HepG2 (cell line): ENCODE measurements around the gene TST. TPM values are rescaled to one million over a fixed set of nuclear protein-coding genes. Genes with fewer than 3 reads are reported as not detected.
A peak's percentile ranks its signal among the peaks of the same experiment; 100 is the strongest.

Experiments used
- BCL6 ChIP-seq: IDR thresholded peaks from 2 replicates; pipeline ENCODE4 v1.6.1; 2016; ENCODE audit warnings: missing genetic modification reagents, missing compliant biosample characterization
- BORCS8-MEF2B ChIP-seq: sonication (generic); formaldehyde crosslinking; IDR thresholded peaks from 2 replicates; pipeline ENCODE4 v1.8.0; 2022; ENCODE audit warnings: mild to moderate bottlenecking, missing genetic modification reagents
- BRCA1 ChIP-seq: sonication (generic); formaldehyde crosslinking; IDR thresholded peaks from 2 replicates; pipeline ENCODE4 v1.4.0; 2020; ENCODE audit warnings: missing genetic modification reagents
- CBX1 ChIP-seq: IDR thresholded peaks from one replicate; pipeline ENCODE4 v1.6.1; 2016; ENCODE audit warnings: antibody characterized with exemption, low read depth
- EHMT2 ChIP-seq: fragments of 200-600 bp; sonication (generic); IDR thresholded peaks from 2 replicates; pipeline ENCODE4 v1.7.0; 2017; ENCODE audit warnings: antibody characterized with exemption, low read depth, low read length, borderline replicate concordance
- ELF1 ChIP-seq: sonication (generic); formaldehyde crosslinking; IDR thresholded peaks from 2 replicates; pipeline ENCODE4 v1.4.0; 2020; ENCODE audit warnings: missing genetic modification reagents
- ELF3 ChIP-seq: IDR thresholded peaks from 2 replicates; pipeline ENCODE4 v1.6.1; 2016; ENCODE audit warnings: missing genetic modification reagents, missing compliant biosample characterization
- ELF4 ChIP-seq: sonication (generic); formaldehyde crosslinking; IDR thresholded peaks from 2 replicates; pipeline ENCODE4 v1.5.0; 2020; ENCODE audit warnings: missing genetic modification reagents, mild to moderate bottlenecking, moderate library complexity, borderline replicate concordance
- FIP1L1 ChIP-seq: fragments of 200-400 bp; formaldehyde crosslinking; IDR thresholded peaks from 2 replicates; pipeline ENCODE4 v1.6.1; 2018; ENCODE audit warnings: low read depth, mild to moderate bottlenecking, low read length, moderate library complexity, borderline replicate concordance; ENCODE audit not compliant: insufficient read depth
- HOXA5 ChIP-seq: sonication (generic); formaldehyde crosslinking; IDR thresholded peaks from 2 replicates; pipeline ENCODE4 v1.4.0; 2020; ENCODE audit warnings: missing genetic modification reagents
- KAT2B ChIP-seq: fragments of 150-350 bp; IDR thresholded peaks from 2 replicates; pipeline ENCODE4 v1.6.1; 2014; ENCODE audit warnings: low read depth, low read length, borderline replicate concordance
- KAT8 ChIP-seq: IDR thresholded peaks from 2 replicates; pipeline ENCODE4 v1.6.1; 2016; ENCODE audit warnings: missing genetic modification reagents, missing compliant biosample characterization
- LBX2 ChIP-seq: sonication (generic); formaldehyde crosslinking; IDR thresholded peaks from 2 replicates; pipeline ENCODE4 v1.5.0; 2020; ENCODE audit warnings: missing genetic modification reagents, mild to moderate bottlenecking, borderline replicate concordance
- NRL ChIP-seq: sonication (generic); formaldehyde crosslinking; IDR thresholded peaks from 2 replicates; pipeline ENCODE4 v1.5.0; 2020; ENCODE audit warnings: missing genetic modification reagents, mild to moderate bottlenecking, moderate library complexity, borderline replicate concordance
- PRDM10 ChIP-seq: sonication (generic); formaldehyde crosslinking; IDR thresholded peaks from 2 replicates; pipeline ENCODE4 v1.4.0; 2020; ENCODE audit warnings: low read depth, missing genetic modification reagents
- RFX3 ChIP-seq: IDR thresholded peaks from 2 replicates; pipeline ENCODE4 v1.6.1; 2016; ENCODE audit warnings: missing biosample characterization, missing genetic modification reagents
- SMARCE1 ChIP-seq: fragments of 450-650 bp; IDR thresholded peaks from 2 replicates; pipeline ENCODE4 v1.6.1; 2017; ENCODE audit warnings: borderline replicate concordance
- THAP8 ChIP-seq: sonication (generic); formaldehyde crosslinking; IDR thresholded peaks from 2 replicates; pipeline ENCODE4 v1.5.1; 2020; ENCODE audit warnings: missing genetic modification reagents, mild to moderate bottlenecking, borderline replicate concordance
- polyA plus RNA-seq, 8 experiments: library from polyadenylated mRNA; depleted of rRNA in 3 of 8; stranded (reverse) in 7 of 8; unstranded in 1 of 8; fragments of >200 nt; fragmentation: Illumina TruSeq in 4 of 8; extraction: Trizol in 4 of 8; gene quantifications; 2 replicates each; pipeline versions ENCODE4 v1.2.1 to v1.2.3, GENCODE V29; 2011 to 2016; ENCODE audit warnings: low read depth in 4 of 8, missing spikeins in 1 of 8, mixed read lengths in 1 of 8; ENCODE audit not compliant: insufficient read depth in 1 of 8
- total RNA-seq, 5 experiments: library from RNA; depleted of rRNA; stranded (reverse); fragments of >200 nt; fragmentation: Illumina TruSeq; extraction: Trizol; gene quantifications; 2 replicates each; pipeline ENCODE4 v1.2.3, GENCODE V29; 2016; ENCODE audit warnings: low read depth in 1 of 5
- TF ChIP-seq, protein P1 (sequence below): sonication (generic); formaldehyde crosslinking; IDR thresholded peaks from 2 replicates; pipeline ENCODE4 v1.8.1; 2023; ENCODE audit warnings: mild to moderate bottlenecking, missing genetic modification reagents, borderline replicate concordance
- TF ChIP-seq, protein P2 (sequence below): sonication (generic); formaldehyde crosslinking; IDR thresholded peaks from 2 replicates; pipeline ENCODE4 v1.4.0; 2020; ENCODE audit warnings: missing genetic modification reagents
- TF ChIP-seq, protein P3 (sequence below): sonication (generic); formaldehyde crosslinking; IDR thresholded peaks from 2 replicates; pipeline ENCODE4 v1.4.0; 2020; ENCODE audit warnings: missing genetic modification reagents, borderline replicate concordance

The TST gene
- total and polyA plus RNA-seq, 2 of the 13 experiments (the other 11 are each of a cell fraction or from before 2014, with no cell fraction given) = 44.6 to 63.6 TPM

GRCh38 chr22:37032134-37032534, 12.9 kb upstream of the TST start (continued):
- TF ChIP-seq PRDM10 (CRISPR knock-in tag) (0 out of 2 replicates have a peak, but pooled peaks have one; percentile 5), ELF3 (CRISPR knock-in tag) (0 out of 2 replicates have a peak, but pooled peaks have one; percentile 7), SMARCE1 (no peak), NRL (no peak), EHMT2 (no peak), RFX3 (CRISPR knock-in tag) (no peak), BRCA1 (CRISPR knock-in tag) (peak; percentile 63; the same call in 1 of the 2 replicates), BORCS8-MEF2B (CRISPR knock-in tag) (no peak), THAP8 (CRISPR knock-in tag) (no peak), ELF1 (CRISPR knock-in tag) (peak; percentile 81), CBX1 (no peak), KAT8 (CRISPR knock-in tag) (no peak), KAT2B (no peak), LBX2 (CRISPR knock-in tag) (no peak), FIP1L1 (no peak), HOXA5 (CRISPR knock-in tag) (peak; percentile 66; the same call in 1 of the 2 replicates), ELF4 (CRISPR knock-in tag) (no peak), BCL6 (peak; percentile 6; the same call in 1 of the 2 replicates)
- TF ChIP-seq, protein P1, sequence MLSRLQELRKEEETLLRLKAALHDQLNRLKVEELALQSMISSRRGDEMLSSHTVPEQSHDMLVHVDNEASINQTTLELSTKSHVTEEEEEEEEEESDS (CRISPR knock-in tag) = no peak
- TF ChIP-seq, protein P2, sequence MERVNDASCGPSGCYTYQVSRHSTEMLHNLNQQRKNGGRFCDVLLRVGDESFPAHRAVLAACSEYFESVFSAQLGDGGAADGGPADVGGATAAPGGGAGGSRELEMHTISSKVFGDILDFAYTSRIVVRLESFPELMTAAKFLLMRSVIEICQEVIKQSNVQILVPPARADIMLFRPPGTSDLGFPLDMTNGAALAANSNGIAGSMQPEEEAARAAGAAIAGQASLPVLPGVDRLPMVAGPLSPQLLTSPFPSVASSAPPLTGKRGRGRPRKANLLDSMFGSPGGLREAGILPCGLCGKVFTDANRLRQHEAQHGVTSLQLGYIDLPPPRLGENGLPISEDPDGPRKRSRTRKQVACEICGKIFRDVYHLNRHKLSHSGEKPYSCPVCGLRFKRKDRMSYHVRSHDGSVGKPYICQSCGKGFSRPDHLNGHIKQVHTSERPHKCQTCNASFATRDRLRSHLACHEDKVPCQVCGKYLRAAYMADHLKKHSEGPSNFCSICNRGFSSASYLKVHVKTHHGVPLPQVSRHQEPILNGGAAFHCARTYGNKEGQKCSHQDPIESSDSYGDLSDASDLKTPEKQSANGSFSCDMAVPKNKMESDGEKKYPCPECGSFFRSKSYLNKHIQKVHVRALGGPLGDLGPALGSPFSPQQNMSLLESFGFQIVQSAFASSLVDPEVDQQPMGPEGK (CRISPR knock-in tag) = no peak; the same call in 1 of the 2 replicates
- TF ChIP-seq, protein P3, sequence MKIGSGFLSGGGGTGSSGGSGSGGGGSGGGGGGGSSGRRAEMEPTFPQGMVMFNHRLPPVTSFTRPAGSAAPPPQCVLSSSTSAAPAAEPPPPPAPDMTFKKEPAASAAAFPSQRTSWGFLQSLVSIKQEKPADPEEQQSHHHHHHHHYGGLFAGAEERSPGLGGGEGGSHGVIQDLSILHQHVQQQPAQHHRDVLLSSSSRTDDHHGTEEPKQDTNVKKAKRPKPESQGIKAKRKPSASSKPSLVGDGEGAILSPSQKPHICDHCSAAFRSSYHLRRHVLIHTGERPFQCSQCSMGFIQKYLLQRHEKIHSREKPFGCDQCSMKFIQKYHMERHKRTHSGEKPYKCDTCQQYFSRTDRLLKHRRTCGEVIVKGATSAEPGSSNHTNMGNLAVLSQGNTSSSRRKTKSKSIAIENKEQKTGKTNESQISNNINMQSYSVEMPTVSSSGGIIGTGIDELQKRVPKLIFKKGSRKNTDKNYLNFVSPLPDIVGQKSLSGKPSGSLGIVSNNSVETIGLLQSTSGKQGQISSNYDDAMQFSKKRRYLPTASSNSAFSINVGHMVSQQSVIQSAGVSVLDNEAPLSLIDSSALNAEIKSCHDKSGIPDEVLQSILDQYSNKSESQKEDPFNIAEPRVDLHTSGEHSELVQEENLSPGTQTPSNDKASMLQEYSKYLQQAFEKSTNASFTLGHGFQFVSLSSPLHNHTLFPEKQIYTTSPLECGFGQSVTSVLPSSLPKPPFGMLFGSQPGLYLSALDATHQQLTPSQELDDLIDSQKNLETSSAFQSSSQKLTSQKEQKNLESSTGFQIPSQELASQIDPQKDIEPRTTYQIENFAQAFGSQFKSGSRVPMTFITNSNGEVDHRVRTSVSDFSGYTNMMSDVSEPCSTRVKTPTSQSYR (CRISPR knock-in tag) = 0 out of 2 replicates have a peak, but pooled peaks have one; percentile 1
